Esophagus muscularis mucosa (tissue), 4 donors: Measurements from ENCODE around the gene CLDN22.

Experiments used
- EP300 ChIP-seq: sonication (generic); formaldehyde crosslinking; IDR thresholded peaks from one replicate; pipeline ENCODE4 v1.6.1; 2017; ENCODE audit warnings: antibody characterized with exemption
- POLR2A ChIP-seq: fragments of 450-650 bp; IDR thresholded peaks from one replicate; pipeline ENCODE4 v1.6.1; 2017; ENCODE audit warnings: antibody characterized with exemption, moderate library complexity, mild to moderate bottlenecking, low read depth
- POLR2AphosphoS5 ChIP-seq, 2 donors: sonication (generic); formaldehyde crosslinking; IDR thresholded peaks; one replicate each; pipeline ENCODE4 v1.6.1; 2017; ENCODE audit warnings: antibody characterized with exemption in 2 of 2
- TF ChIP-seq, protein P1 (sequence below), 3 experiments: fragments of 200-600 bp in 2 of 3; fragments of 450-650 bp in 1 of 3; sonication (generic) in 2 of 3; IDR thresholded peaks; one replicate each; pipeline ENCODE4 v1.5.1; 2017 to 2019; ENCODE audit warnings: antibody characterized with exemption in 3 of 3, mild to moderate bottlenecking in 2 of 3, moderate library complexity in 1 of 3

GRCh38 chr4:183347146-183347545 lies 27.1 kb upstream of the CLDN22 start:
- TF ChIP-seq POLR2A (no peak), POLR2AphosphoS5 (IDR thresholded peaks at IDR 0.05) (no peak), EP300 (no peak)
- TF ChIP-seq, protein P1, sequence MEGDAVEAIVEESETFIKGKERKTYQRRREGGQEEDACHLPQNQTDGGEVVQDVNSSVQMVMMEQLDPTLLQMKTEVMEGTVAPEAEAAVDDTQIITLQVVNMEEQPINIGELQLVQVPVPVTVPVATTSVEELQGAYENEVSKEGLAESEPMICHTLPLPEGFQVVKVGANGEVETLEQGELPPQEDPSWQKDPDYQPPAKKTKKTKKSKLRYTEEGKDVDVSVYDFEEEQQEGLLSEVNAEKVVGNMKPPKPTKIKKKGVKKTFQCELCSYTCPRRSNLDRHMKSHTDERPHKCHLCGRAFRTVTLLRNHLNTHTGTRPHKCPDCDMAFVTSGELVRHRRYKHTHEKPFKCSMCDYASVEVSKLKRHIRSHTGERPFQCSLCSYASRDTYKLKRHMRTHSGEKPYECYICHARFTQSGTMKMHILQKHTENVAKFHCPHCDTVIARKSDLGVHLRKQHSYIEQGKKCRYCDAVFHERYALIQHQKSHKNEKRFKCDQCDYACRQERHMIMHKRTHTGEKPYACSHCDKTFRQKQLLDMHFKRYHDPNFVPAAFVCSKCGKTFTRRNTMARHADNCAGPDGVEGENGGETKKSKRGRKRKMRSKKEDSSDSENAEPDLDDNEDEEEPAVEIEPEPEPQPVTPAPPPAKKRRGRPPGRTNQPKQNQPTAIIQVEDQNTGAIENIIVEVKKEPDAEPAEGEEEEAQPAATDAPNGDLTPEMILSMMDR (IDR thresholded peaks at IDR 0.05): no peak
